WTC11 (cell line): ENCODE data around the gene ABCC3.

ENCODE experiments used
- CTCF ChIP-seq: fragments of 200-600 bp; IDR thresholded peaks from 2 replicates; pipeline ENCODE4 v1.8.0; 2022; ENCODE audit warnings: antibody characterized with exemption
- E2F4 ChIP-seq: sonication (generic); formaldehyde crosslinking; IDR thresholded peaks from 2 replicates; pipeline ENCODE4 v1.8.1; 2022; ENCODE audit warnings: low read depth, mild to moderate bottlenecking, moderate library complexity, missing genetic modification reagents, borderline replicate concordance
- ELF4 ChIP-seq: sonication (generic); formaldehyde crosslinking; IDR thresholded peaks from 2 replicates; pipeline ENCODE4 v1.8.1; 2022; ENCODE audit warnings: low read depth, mild to moderate bottlenecking, moderate library complexity, missing genetic modification reagents
- ERG ChIP-seq: fragments of 250-450 bp; sonication (Bioruptor Pico); IDR thresholded peaks from 2 replicates; pipeline ENCODE4 v1.8.0; 2021; ENCODE audit warnings: mild to moderate bottlenecking
- FOXJ3 ChIP-seq: sonication (generic); formaldehyde crosslinking; IDR thresholded peaks from 2 replicates; pipeline ENCODE4 v1.9.0; 2021; ENCODE audit warnings: missing genetic modification reagents, mild to moderate bottlenecking, borderline replicate concordance
- GTF2I ChIP-seq: fragments of 250-450 bp; sonication (Bioruptor Pico); conservative IDR thresholded peaks from 2 replicates; pipeline ENCODE4 v1.4.0; 2021; ENCODE audit warnings: mild to moderate bottlenecking
- JUN ChIP-seq: sonication (generic); formaldehyde crosslinking; IDR thresholded peaks from 2 replicates; pipeline ENCODE4 v1.8.0; 2023; ENCODE audit warnings: mild to moderate bottlenecking, missing genetic modification reagents
- OVOL2 ChIP-seq: fragments of 250-450 bp; sonication (Bioruptor Pico); IDR thresholded peaks from 2 replicates; pipeline ENCODE4 v1.9.0; 2021; ENCODE audit warnings: mild to moderate bottlenecking, borderline replicate concordance
- ZNF232 ChIP-seq: sonication (generic); formaldehyde crosslinking; IDR thresholded peaks from 2 replicates; pipeline ENCODE4 v1.8.0; 2022; ENCODE audit warnings: mild to moderate bottlenecking, missing genetic modification reagents
- TF ChIP-seq, protein P1 (sequence below): sonication (generic); formaldehyde crosslinking; IDR thresholded peaks from 2 replicates; pipeline ENCODE4 v1.8.1; 2022; ENCODE audit warnings: mild to moderate bottlenecking, missing genetic modification reagents, moderate library complexity, borderline replicate concordance
- TF ChIP-seq, protein P2 (sequence below): sonication (generic); formaldehyde crosslinking; IDR thresholded peaks from 2 replicates; pipeline ENCODE4 v1.8.0; 2023; ENCODE audit warnings: missing genetic modification reagents, mild to moderate bottlenecking, borderline replicate concordance
- TF ChIP-seq, protein P3 (sequence below): sonication (generic); formaldehyde crosslinking; IDR thresholded peaks from 2 replicates; pipeline ENCODE4 v1.8.1; 2023; ENCODE audit warnings: mild to moderate bottlenecking, missing genetic modification reagents, borderline replicate concordance

GRCh38 chr17:50660887-50661345 lies 26.2 kb downstream of the ABCC3 start:
- TF ChIP-seq JUN (no peak), CTCF (no peak), ZNF232 (CRISPR knock-in tag) (no peak), FOXJ3 (CRISPR knock-in tag) (no peak), ERG (CRISPR knock-in tag) (no peak), ELF4 (CRISPR knock-in tag) (no peak), E2F4 (CRISPR knock-in tag) (no peak), OVOL2 (CRISPR knock-in tag) (no peak), GTF2I (CRISPR knock-in tag) (no peak)
- TF ChIP-seq, protein P1, sequence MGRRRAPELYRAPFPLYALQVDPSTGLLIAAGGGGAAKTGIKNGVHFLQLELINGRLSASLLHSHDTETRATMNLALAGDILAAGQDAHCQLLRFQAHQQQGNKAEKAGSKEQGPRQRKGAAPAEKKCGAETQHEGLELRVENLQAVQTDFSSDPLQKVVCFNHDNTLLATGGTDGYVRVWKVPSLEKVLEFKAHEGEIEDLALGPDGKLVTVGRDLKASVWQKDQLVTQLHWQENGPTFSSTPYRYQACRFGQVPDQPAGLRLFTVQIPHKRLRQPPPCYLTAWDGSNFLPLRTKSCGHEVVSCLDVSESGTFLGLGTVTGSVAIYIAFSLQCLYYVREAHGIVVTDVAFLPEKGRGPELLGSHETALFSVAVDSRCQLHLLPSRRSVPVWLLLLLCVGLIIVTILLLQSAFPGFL (CRISPR knock-in tag): no peak
- TF ChIP-seq, protein P2, sequence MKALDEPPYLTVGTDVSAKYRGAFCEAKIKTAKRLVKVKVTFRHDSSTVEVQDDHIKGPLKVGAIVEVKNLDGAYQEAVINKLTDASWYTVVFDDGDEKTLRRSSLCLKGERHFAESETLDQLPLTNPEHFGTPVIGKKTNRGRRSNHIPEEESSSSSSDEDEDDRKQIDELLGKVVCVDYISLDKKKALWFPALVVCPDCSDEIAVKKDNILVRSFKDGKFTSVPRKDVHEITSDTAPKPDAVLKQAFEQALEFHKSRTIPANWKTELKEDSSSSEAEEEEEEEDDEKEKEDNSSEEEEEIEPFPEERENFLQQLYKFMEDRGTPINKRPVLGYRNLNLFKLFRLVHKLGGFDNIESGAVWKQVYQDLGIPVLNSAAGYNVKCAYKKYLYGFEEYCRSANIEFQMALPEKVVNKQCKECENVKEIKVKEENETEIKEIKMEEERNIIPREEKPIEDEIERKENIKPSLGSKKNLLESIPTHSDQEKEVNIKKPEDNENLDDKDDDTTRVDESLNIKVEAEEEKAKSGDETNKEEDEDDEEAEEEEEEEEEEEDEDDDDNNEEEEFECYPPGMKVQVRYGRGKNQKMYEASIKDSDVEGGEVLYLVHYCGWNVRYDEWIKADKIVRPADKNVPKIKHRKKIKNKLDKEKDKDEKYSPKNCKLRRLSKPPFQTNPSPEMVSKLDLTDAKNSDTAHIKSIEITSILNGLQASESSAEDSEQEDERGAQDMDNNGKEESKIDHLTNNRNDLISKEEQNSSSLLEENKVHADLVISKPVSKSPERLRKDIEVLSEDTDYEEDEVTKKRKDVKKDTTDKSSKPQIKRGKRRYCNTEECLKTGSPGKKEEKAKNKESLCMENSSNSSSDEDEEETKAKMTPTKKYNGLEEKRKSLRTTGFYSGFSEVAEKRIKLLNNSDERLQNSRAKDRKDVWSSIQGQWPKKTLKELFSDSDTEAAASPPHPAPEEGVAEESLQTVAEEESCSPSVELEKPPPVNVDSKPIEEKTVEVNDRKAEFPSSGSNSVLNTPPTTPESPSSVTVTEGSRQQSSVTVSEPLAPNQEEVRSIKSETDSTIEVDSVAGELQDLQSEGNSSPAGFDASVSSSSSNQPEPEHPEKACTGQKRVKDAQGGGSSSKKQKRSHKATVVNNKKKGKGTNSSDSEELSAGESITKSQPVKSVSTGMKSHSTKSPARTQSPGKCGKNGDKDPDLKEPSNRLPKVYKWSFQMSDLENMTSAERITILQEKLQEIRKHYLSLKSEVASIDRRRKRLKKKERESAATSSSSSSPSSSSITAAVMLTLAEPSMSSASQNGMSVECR: no peak
- TF ChIP-seq, protein P3, sequence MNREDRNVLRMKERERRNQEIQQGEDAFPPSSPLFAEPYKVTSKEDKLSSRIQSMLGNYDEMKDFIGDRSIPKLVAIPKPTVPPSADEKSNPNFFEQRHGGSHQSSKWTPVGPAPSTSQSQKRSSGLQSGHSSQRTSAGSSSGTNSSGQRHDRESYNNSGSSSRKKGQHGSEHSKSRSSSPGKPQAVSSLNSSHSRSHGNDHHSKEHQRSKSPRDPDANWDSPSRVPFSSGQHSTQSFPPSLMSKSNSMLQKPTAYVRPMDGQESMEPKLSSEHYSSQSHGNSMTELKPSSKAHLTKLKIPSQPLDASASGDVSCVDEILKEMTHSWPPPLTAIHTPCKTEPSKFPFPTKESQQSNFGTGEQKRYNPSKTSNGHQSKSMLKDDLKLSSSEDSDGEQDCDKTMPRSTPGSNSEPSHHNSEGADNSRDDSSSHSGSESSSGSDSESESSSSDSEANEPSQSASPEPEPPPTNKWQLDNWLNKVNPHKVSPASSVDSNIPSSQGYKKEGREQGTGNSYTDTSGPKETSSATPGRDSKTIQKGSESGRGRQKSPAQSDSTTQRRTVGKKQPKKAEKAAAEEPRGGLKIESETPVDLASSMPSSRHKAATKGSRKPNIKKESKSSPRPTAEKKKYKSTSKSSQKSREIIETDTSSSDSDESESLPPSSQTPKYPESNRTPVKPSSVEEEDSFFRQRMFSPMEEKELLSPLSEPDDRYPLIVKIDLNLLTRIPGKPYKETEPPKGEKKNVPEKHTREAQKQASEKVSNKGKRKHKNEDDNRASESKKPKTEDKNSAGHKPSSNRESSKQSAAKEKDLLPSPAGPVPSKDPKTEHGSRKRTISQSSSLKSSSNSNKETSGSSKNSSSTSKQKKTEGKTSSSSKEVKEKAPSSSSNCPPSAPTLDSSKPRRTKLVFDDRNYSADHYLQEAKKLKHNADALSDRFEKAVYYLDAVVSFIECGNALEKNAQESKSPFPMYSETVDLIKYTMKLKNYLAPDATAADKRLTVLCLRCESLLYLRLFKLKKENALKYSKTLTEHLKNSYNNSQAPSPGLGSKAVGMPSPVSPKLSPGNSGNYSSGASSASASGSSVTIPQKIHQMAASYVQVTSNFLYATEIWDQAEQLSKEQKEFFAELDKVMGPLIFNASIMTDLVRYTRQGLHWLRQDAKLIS (CRISPR knock-in tag): no peak
